A673 (cell line): Measurements from ENCODE around the gene PROX2. TPM values are rescaled to one million over a fixed set of nuclear protein-coding genes. Genes with fewer than 3 reads are reported as not detected.

Source experiments
- Bru-seq: library from RNA; stranded (reverse); fragments of 400-500 nt; gene quantifications from one replicate; lab custom pipeline; 2021; lab: Mats Ljungman, UMichigan
- BruChase-seq, 2 experiments: library from RNA; stranded (reverse); fragments of 400-500 nt; gene quantifications; one replicate each; lab custom pipeline; 2021; lab: Mats Ljungman, UMichigan
- BruUV-seq: library from RNA; stranded (reverse); fragments of 400-500 nt; replicated peaks from 2 replicates; lab custom pipeline; 2021; lab: Mats Ljungman, UMichigan
- CTCF ChIA-PET: fragments of 300-600 bp; sonication (Branson Sonifier 250); formaldehyde crosslinking; loops from one replicate; lab custom pipeline; 2022; ENCODE audit warnings: antibody characterized with exemption; lab: Charles Lee
- POLR2A ChIA-PET: fragments of 300-600 bp; sonication (Branson Sonifier 250); formaldehyde crosslinking; loops from one replicate; lab custom pipeline; 2022; ENCODE audit warnings: antibody characterized with exemption; ENCODE audit not compliant: low non-redundant PET; lab: Charles Lee
- DNase-seq: peaks from one replicate; pipeline ENCODE4 v3.0.0-alpha.2; 2015; ENCODE audit warnings: low spot score
- H3K27ac ChIP-seq: fragments of 200-600 bp; sonication (generic); 2 replicates; pipeline ENCODE4 v1.5.1; 2016; ENCODE audit warnings: mixed run types, low read depth, mild to moderate bottlenecking, mixed read lengths, antibody characterized with exemption, low read length; ENCODE audit not compliant: poor library complexity, severe bottlenecking
- H3K27me3 ChIP-seq: fragments of 200-600 bp; sonication (generic); replicated peaks from 2 replicates; pipeline ENCODE4 v1.6.1; 2017; ENCODE audit warnings: mixed run types, low read depth, mild to moderate bottlenecking, mixed read lengths, antibody characterized with exemption, low read length; ENCODE audit not compliant: insufficient read depth, poor library complexity
- H3K36me3 ChIP-seq: fragments of 200-600 bp; sonication (generic); 2 replicates; pipeline ENCODE4 v1.6.1; 2016; ENCODE audit warnings: mixed run types, mild to moderate bottlenecking, mixed read lengths, antibody characterized with exemption, low read length; ENCODE audit not compliant: insufficient read depth, poor library complexity, severe bottlenecking
- H3K4me1 ChIP-seq: fragments of 200-600 bp; sonication (generic); 2 replicates; pipeline ENCODE4 v1.6.1; 2017; ENCODE audit warnings: mixed run types, mild to moderate bottlenecking, mixed read lengths, antibody characterized with exemption, low read length; ENCODE audit not compliant: insufficient read depth, poor library complexity, severe bottlenecking
- H3K4me3 ChIP-seq: fragments of 200-600 bp; sonication (generic); 2 replicates; pipeline ENCODE4 v1.5.1; 2016; ENCODE audit warnings: low read depth, mixed run types, mild to moderate bottlenecking, mixed read lengths, low read length; ENCODE audit not compliant: poor library complexity, severe bottlenecking
- H3K9me3 ChIP-seq: fragments of 200-600 bp; sonication (generic); 2 replicates; pipeline ENCODE4 v1.6.1; 2016; ENCODE audit warnings: mixed run types, low read depth, mild to moderate bottlenecking, mixed read lengths, antibody characterized with exemption, low read length; ENCODE audit not compliant: poor library complexity, severe bottlenecking
- EZH2 ChIP-seq: fragments of 200-600 bp; sonication (generic); IDR thresholded peaks from 2 replicates; pipeline ENCODE4 v1.6.1; 2017; ENCODE audit warnings: borderline replicate concordance, low read depth, mild to moderate bottlenecking, mixed read lengths, antibody characterized with exemption, low read length; ENCODE audit not compliant: poor library complexity, severe bottlenecking
- intact Hi-C: fragments of 100-400 bp; cut with micrococcal nuclease; formaldehyde crosslinking; loops from one replicate; pipeline ENCODE4 v1.10.0; 2022; ENCODE audit not compliant: unreplicated experiment
- long read RNA-seq: library from polyadenylated mRNA; stranded (forward); transcript quantifications from one replicate; pipeline ENCODE4 v2.0.0, GENCODE V29; 2022
- total RNA-seq: library from RNA; stranded (reverse); gene quantifications from 2 replicates; pipeline ENCODE4 v1.2.3, GENCODE V29; 2021
- TF ChIP-seq, protein P1 (sequence below): fragments of 300-800, 200-600 bp; sonication (generic); conservative IDR thresholded peaks from 2 replicates; pipeline ENCODE4 v1.5.1; 2017; ENCODE audit warnings: low read depth, mild to moderate bottlenecking, antibody characterized with exemption, low read length, moderate library complexity, mixed read lengths

The PROX2 gene
- total RNA-seq (not detected in 2 replicates), Bru-seq, nascent RNA (percentile 7 among the genes with signal in this experiment), BruChase-seq, experiment 1, labeled RNA remaining after a 2-hour chase (not detected), BruChase-seq, experiment 2, labeled RNA remaining after a 6-hour chase (not detected)
- long read RNA-seq, partial matches to known transcripts: 10 of 13 reads
- long read RNA-seq, other reads (novel, unspliced or antisense): 3 of 13 reads

DNA sequence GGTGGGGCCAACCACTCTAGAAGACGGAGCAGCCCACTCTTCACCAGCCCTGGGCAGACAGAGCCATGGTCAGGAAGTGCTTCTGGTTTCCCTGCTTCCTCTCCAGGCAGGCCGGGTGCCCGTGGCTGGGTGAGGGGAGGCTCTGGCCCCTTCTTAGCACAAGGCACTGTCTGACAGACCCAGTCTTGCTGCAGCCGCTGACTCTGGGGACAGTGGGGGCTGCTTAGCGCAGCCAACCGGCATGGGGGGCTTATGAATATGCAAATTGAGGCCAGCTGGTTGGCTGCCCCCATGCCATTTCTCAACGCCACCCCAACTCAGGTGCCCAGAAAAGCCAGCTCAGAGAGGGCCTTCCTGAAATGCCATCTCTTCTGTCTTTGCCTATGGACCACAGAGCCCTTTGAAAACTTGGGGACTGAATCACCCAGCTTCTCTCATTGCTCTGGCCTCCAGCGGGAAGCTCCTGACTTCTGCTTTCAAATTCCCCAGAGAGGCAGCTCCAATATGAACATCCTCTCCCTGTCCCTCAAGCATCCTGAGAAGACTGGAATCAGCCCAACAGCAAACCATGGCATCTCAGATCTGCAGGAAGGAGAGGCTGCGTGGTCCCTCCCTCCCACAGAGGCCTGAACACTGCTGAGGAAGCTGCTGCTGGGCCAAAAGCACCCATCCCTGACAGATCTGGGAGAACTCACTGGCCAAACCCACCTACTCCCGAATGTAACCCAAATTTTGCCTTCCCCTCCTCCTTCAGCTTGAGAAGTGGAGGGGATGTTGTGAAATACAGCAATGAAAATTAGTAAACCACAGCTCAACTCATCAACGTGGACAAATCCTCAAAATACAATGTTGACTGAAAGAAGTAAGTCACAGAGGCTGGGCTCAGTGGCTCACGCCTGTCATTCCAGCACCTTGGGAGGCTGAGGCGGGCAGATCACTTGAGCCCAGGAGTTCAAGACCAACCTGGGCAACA, at the start of gene PROX2:
Gene PROX2 (minus strand): TSS at position 205 of the 973 bp plus-strand sequence. CDS start 12,311 bp downstream, outside the sequence.
- no TSS peak for BruUV-seq
- no peaks in the 10 kb centered on the region for H3K9me3 ChIP-seq
- DNase-seq: no peak
- H3K36me3 ChIP-seq: no peaks in the 10 kb centered on the region
- no peaks in the 10 kb centered on the region for H3K27me3 ChIP-seq
- CTCF ChIA-PET: interaction anchor here (0.6 kb wide), 1 partner anchor 423 kb away, joined by 3 read pairs; no protein-coding TSS in a partner anchor
- H3K4me3 ChIP-seq: no peak within 1 kb of the TSS
- peaks cover 4% of the 10 kb centered on the region for H3K4me1 ChIP-seq
- POLR2A ChIA-PET: no interaction called here
- no peak for TF ChIP-seq EZH2
- TF ChIP-seq, protein P1, sequence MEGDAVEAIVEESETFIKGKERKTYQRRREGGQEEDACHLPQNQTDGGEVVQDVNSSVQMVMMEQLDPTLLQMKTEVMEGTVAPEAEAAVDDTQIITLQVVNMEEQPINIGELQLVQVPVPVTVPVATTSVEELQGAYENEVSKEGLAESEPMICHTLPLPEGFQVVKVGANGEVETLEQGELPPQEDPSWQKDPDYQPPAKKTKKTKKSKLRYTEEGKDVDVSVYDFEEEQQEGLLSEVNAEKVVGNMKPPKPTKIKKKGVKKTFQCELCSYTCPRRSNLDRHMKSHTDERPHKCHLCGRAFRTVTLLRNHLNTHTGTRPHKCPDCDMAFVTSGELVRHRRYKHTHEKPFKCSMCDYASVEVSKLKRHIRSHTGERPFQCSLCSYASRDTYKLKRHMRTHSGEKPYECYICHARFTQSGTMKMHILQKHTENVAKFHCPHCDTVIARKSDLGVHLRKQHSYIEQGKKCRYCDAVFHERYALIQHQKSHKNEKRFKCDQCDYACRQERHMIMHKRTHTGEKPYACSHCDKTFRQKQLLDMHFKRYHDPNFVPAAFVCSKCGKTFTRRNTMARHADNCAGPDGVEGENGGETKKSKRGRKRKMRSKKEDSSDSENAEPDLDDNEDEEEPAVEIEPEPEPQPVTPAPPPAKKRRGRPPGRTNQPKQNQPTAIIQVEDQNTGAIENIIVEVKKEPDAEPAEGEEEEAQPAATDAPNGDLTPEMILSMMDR: no peak
- intact Hi-C loops: no loop called here
- H3K27ac ChIP-seq: no peak within 1 kb of the TSS

DNA sequence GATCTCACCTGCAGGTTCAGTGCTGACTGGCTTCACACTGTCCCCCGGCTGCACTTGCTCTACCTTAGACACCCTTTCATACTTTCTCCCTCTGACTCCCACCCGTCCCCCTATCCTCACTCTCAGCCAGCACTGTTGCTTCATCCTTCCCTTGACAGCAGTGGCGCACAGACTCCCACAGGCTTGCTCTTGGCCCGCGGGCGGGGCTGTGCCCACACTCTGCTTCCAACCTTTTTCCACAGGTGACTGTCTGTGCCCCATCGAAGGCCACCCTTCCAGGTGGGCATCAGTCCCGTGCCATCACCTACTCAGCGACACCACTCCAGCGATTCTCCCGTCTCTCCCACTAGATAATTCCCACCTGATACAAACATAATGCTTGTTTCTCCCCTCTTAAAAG, 48.1 kb upstream of the PROX2 start:
- no peaks in the 10 kb centered on the region for H3K4me1 ChIP-seq
- TF ChIP-seq EZH2: no peak
- TF ChIP-seq, protein P1: no peak
- DNase-seq: no peak
- H3K27me3 ChIP-seq: no peaks in the 10 kb centered on the region
- intact Hi-C loops: no loop called here
- no peaks in the 10 kb centered on the region for H3K9me3 ChIP-seq
- H3K36me3 ChIP-seq: no peaks in the 10 kb centered on the region
- POLR2A ChIA-PET: no interaction called here
- H3K4me3 ChIP-seq: no peak overlapping the region
- H3K27ac ChIP-seq: no peak overlapping the region
- no TSS peak for BruUV-seq
- CTCF ChIA-PET: interaction anchor here (1.4 to 1.6 kb wide), 2 partner anchors 18 to 63 kb away, joined by 4 to 5 read pairs; no protein-coding TSS in a partner anchor

- DNase-seq: peak; percentile 82
- no peaks in the 10 kb centered on the region for H3K9me3 ChIP-seq
- no TSS peak for BruUV-seq
- CTCF ChIA-PET: interaction anchor here (1.0 to 1.6 kb wide), 5 partner anchors 17 to 373 kb away, joined by 3 to 5 read pairs (median 5); no protein-coding TSS in a partner anchor
- H3K27ac ChIP-seq: no peak within 1 kb of the TSS
- TF ChIP-seq, protein P1: no peak
- TF ChIP-seq EZH2: no peak
- H3K4me3 ChIP-seq: peak within 1 kb of the TSS; percentile 43
- no peaks in the 10 kb centered on the region for H3K27me3 ChIP-seq
- H3K4me1 ChIP-seq: no peaks in the 10 kb centered on the region
- intact Hi-C loops: no loop called here
- POLR2A ChIA-PET: no interaction called here
- H3K36me3 ChIP-seq: no peaks in the 10 kb centered on the region
Observed at GRCh38 chr14:74922752-74923401, 46.9 kb upstream of the PROX2 start, which contains the start of gene RPS6KL1. TSS of gene RPS6KL1 (minus strand) at chr14:74923260. CDS start at chr14:74921541, 1,719 bp downstream.
